Lung (tissue), 12 donors: ENCODE measurements around the gene MAT2A. TPM values are rescaled to one million over a fixed set of nuclear protein-coding genes. Genes with fewer than 3 reads are reported as not detected.

Source experiments
- ATAC-seq: fragments of 200-7000 bp; cut with Tn5 transposase; one replicate; pipeline ENCODE4 v1.9.1; 2020; ENCODE audit warnings: moderate number of reproducible peaks; ENCODE audit not compliant: insufficient read depth, low FRiP score
- DNase-seq, 3 donors: peaks; one replicate each; pipeline ENCODE4 v3.0.0-alpha.2; 2013 to 2017
- H3K27ac ChIP-seq, 2 donors: one replicate each; pipeline ENCODE4 v1.5.1; 2013; ENCODE audit warnings: mild to moderate bottlenecking in 2 of 2, moderate library complexity in 2 of 2, control low read depth in 1 of 2, inconsistent platforms in 1 of 2, low read depth in 1 of 2, low read length in 1 of 2
- H3K27me3 ChIP-seq, 3 donors: one replicate each; pipeline ENCODE4 v1.5.1; 2013; ENCODE audit warnings: low read length in 2 of 3; ENCODE audit not compliant: control insufficient read depth in 3 of 3, insufficient read depth in 3 of 3
- H3K36me3 ChIP-seq, 4 donors: one replicate each; pipeline ENCODE4 v1.5.1; 2013; ENCODE audit warnings: low read length in 4 of 4, mild to moderate bottlenecking in 1 of 4, moderate library complexity in 1 of 4; ENCODE audit not compliant: control insufficient read depth in 4 of 4, insufficient read depth in 4 of 4
- H3K4me1 ChIP-seq, 5 donors: one replicate each; pipeline ENCODE4 v1.5.1; 2013; ENCODE audit warnings: low read length in 5 of 5, mild to moderate bottlenecking in 2 of 5, moderate library complexity in 1 of 5; ENCODE audit not compliant: control insufficient read depth in 5 of 5, insufficient read depth in 5 of 5
- H3K4me3 ChIP-seq: one replicate; pipeline ENCODE4 v1.5.1; 2013; ENCODE audit warnings: mild to moderate bottlenecking, control low read depth, moderate library complexity
- H3K9ac ChIP-seq, 2 donors: one replicate each; pipeline ENCODE4 v1.5.1; 2013; ENCODE audit warnings: low read length in 2 of 2, control low read depth in 1 of 2; ENCODE audit not compliant: insufficient read depth in 1 of 2
- H3K9me3 ChIP-seq, 4 donors: one replicate each; pipeline ENCODE4 v1.5.1; 2013; ENCODE audit warnings: low read length in 3 of 4, mild to moderate bottlenecking in 1 of 4, moderate library complexity in 1 of 4; ENCODE audit not compliant: control insufficient read depth in 4 of 4, insufficient read depth in 3 of 4
- WGBS, 2 donors: extraction: QIAGEN DNeasy Blood & Tissue Kit; methylation state at CpG; one replicate each; pipeline ENCODE4 v1.1.7; 2013; 5-methylcytosine and 5-hydroxymethylcytosine counted together
- polyA plus RNA-seq, 2 donors: library from polyadenylated mRNA; stranded (reverse); fragments of 200-250 nt; gene quantifications; one replicate each; pipeline ENCODE4 v1.2.1, GENCODE V29; 2013
- total RNA-seq, 2 donors: library from RNA; depleted of rRNA in 1 of 2; stranded (reverse); fragments of >200 nt in 1 of 2; gene quantifications; one replicate each; pipeline ENCODE4 v1.2.1, GENCODE V29; 2014 to 2021
- TF ChIP-seq, protein P1 (sequence below): IDR thresholded peaks from 2 replicates; pipeline ENCODE4 v1.5.1; 2012; ENCODE audit warnings: mild to moderate bottlenecking; ENCODE audit errors: control extremely low read depth, extremely low read depth
- donor health status: control.
- donor health status: control.
- donor health status: Bipolar disorder and iron deficiency.
- donor health status: healthy.
- donor health status: DM: yes; HTN: yes; CAD: no.

Gene MAT2A
- total and polyA plus RNA-seq, 4 donors = 79.4 to 228 (median 159) TPM

DNA sequence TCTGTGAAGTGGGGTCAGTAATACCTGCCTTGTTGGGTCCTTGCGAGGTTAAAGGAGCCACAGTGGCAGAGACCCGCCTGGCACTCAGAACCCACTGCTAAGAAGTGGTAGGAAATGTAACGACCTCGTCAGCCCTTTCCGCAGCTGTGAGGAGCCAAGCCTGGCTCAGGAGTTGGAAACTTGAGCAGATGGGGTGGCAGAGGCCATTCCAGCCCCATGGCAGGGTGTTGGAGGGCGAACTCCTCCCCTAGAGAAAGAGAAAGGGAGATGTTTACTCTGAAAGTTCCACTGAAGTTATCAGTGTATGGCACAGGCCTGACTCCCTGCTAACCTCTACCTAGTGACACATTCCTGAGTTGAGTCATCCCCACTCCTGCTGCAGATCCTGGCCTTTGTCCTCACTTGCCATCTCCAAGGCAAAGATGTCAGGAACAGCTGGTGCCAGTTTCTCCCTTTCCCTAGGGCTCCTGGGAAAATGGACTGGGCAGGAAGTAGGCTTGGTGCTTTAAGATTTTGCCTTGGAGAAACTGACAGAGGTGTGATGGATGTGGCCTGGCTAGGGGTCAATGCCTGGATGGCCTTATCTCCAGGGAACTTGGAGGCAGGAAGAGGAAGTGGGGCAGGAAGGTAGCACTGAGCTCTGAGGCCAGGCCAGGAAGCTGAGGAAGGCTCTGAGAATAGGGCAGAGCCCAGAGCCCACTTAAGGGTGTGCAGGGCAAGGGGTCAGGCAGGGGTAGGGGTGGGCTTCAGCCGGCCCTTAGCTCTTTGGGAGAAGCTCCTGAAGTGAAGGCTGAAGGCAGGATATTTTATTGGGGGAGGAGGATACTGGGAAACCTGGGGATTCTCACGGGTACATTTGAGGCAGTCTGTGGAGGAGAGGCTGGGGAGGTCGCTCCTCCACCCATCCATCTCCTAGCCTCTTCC is 46.2 kb downstream of the MAT2A start:
- no peaks in the 10 kb centered on the region for H3K27me3 ChIP-seq
- peak overlapping the region; percentile 48 to 75 for H3K9ac ChIP-seq
- H3K27ac ChIP-seq = peak overlapping the region; percentile 83 to 95
- H3K36me3 ChIP-seq = peaks cover 0 to 7% (median 0%) of the 10 kb centered on the region in 4 donors
- peaks cover 10 to 44% (median 34%) of the 10 kb centered on the region in 5 donors for H3K4me1 ChIP-seq
- WGBS, 2 donors = 20 to 25% methylated on average over 8 to 9 of the region's 9 CpGs
- peak; percentile 32 to 77 (median 53) for DNase-seq
- TF ChIP-seq, protein P1, sequence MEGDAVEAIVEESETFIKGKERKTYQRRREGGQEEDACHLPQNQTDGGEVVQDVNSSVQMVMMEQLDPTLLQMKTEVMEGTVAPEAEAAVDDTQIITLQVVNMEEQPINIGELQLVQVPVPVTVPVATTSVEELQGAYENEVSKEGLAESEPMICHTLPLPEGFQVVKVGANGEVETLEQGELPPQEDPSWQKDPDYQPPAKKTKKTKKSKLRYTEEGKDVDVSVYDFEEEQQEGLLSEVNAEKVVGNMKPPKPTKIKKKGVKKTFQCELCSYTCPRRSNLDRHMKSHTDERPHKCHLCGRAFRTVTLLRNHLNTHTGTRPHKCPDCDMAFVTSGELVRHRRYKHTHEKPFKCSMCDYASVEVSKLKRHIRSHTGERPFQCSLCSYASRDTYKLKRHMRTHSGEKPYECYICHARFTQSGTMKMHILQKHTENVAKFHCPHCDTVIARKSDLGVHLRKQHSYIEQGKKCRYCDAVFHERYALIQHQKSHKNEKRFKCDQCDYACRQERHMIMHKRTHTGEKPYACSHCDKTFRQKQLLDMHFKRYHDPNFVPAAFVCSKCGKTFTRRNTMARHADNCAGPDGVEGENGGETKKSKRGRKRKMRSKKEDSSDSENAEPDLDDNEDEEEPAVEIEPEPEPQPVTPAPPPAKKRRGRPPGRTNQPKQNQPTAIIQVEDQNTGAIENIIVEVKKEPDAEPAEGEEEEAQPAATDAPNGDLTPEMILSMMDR = no peak
- peak overlapping the region; percentile 56 for H3K4me3 ChIP-seq
- peak; percentile 47 for ATAC-seq
- H3K9me3 ChIP-seq = no peaks in the 10 kb centered on the region

DNA sequence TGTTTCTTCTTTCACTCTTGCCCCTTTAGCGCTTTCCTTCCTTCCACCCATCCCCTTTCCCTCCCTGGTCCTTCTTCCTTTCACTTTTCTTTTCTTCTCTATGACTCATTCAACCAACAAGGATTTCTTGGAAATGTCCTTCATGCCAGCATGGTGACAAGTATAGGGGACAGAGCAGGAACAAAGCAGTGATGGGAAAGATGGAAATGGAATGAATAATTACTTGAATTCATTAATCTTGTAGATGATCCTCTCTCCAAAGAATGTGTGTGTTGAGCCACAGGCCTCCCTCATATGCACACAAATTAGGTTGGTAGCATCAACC is 46.8 kb downstream of the MAT2A start:
- DNase-seq (no peak), ATAC-seq (peak; percentile 4)
- Histone ChIP-seq H3K36me3 (peaks cover 0 to 7% (median 0%) of the 10 kb centered on the region in 4 donors), H3K9me3 (no peaks in the 10 kb centered on the region), H3K9ac (no peak overlapping the region), H3K27ac (peak overlapping the region; percentile 83 to 95), H3K27me3 (no peaks in the 10 kb centered on the region), H3K4me1 (peaks cover 10 to 47% (median 38%) of the 10 kb centered on the region in 5 donors), H3K4me3 (no peak overlapping the region)
- 10 to 50% methylated on average over 1 of the region's 1 CpG for WGBS, 2 donors
- TF ChIP-seq, protein P1 = no peak

DNA sequence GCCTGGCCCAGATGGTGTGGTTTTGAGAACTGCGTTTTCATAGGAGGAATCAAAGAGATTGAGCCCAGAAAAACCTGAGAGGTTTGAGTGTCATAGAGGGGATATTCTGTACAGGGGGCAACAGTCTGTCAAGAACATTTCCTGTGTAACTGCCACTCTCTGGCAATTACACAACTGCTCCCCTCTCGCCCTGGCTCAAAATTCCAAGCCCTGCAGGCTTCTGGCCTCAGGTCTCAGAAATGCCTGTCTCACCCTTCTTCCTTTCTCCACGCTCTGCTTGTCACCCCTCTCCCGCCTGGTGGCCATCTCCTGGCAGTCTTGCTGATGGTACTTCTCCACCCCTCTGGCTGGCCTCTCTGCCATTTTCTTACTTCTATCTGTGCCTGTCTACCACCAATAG is 49.3 kb downstream of the MAT2A start:
- Histone ChIP-seq H3K27ac (peak overlapping the region; percentile 22 to 86), H3K9me3 (no peaks in the 10 kb centered on the region), H3K9ac (peak overlapping the region in 1 of 2 donors; percentile 34), H3K4me3 (no peak overlapping the region), H3K36me3 (peaks cover 0 to 5% (median 0%) of the 10 kb centered on the region in 4 donors), H3K27me3 (no peaks in the 10 kb centered on the region), H3K4me1 (peaks cover 13 to 53% (median 44%) of the 10 kb centered on the region in 5 donors)
- TF ChIP-seq, protein P1 = no peak
- 24 to 40% methylated on average over 4 of the region's 4 CpGs for WGBS, 2 donors
- DNase-seq = no peak
- ATAC-seq = no peak
